Activated naive CD8-positive, alpha-beta T cell treated with anti-CD3 and anti-CD28 coated beads for 36 hours (primary cell): ENCODE data around the gene MYL4. TPM values are rescaled to one million over a fixed set of nuclear protein-coding genes. Genes with fewer than 3 reads are reported as not detected.

Source experiments
- DNase-seq: peaks from one replicate; pipeline ENCODE4 v3.0.0; 2021
- H3K27ac Mint-ChIP-seq: one replicate; pipeline ENCODE4 v1.8.0; 2022; ENCODE audit warnings: mild to moderate bottlenecking, moderate library complexity, mixed read lengths
- H3K27me3 Mint-ChIP-seq: one replicate; pipeline ENCODE4 v1.8.0; 2022; ENCODE audit warnings: mild to moderate bottlenecking, mixed read lengths
- H3K36me3 Mint-ChIP-seq: one replicate; pipeline ENCODE4 v1.8.0; 2021; ENCODE audit warnings: mild to moderate bottlenecking, mixed read lengths
- H3K4me1 Mint-ChIP-seq: one replicate; pipeline ENCODE4 v1.8.0; 2021; ENCODE audit warnings: mixed read lengths
- H3K4me3 Mint-ChIP-seq: one replicate; pipeline ENCODE4 v1.8.0; 2022; ENCODE audit warnings: mild to moderate bottlenecking, moderate library complexity, mixed read lengths
- H3K9me3 Mint-ChIP-seq: one replicate; pipeline ENCODE4 v1.8.0; 2022; ENCODE audit warnings: mixed read lengths
- total RNA-seq, 2 experiments: library from RNA; stranded (reverse); gene quantifications; one replicate each; pipeline ENCODE4 v1.2.3, GENCODE V29; 2021

Gene MYL4
- total RNA-seq, 2 experiments from 2014 or later, result not detected

DNA sequence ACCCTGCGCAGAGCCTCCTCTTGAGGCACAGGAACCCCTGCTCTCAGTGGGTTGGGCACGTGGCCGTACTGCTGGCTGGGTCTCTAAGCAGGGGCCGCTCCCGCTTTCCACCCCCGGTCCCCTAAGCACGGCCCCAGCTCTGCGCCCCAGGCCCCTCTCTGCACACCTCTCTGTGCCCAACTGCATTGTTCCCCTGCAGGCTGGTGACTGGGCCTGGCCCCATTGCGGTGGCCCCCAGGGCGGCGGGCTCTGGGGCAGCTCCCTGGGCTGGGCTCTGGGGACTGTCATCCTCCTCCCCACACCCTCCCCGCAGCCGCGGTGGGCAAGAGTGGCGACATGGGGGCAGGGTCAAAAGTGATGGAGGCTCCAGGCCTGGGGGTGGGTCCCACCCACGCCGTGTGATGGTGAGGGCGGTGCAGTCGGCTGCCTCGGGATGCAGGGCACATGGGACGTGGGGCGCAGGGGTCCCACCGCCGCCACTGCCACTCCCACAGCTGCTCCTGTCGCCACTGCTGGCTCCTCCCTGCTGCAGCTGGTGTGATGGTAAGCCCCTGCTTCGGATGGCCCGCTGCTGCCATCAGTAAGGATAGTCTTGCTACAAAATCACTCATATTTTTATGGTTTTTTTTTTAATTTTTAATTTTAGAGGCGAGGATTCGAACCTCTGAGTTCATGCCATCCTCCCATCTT, 29.3 kb downstream of the MYL4 start:
- Mint-ChIP-seq H3K27me3 (no peaks in the 10 kb centered on the region), H3K27ac (no peak overlapping the region), H3K4me3 (no peak overlapping the region), H3K36me3 (no peaks in the 10 kb centered on the region), H3K9me3 (no peaks in the 10 kb centered on the region), H3K4me1 (no peaks in the 10 kb centered on the region)
- DNase-seq, result no peak

GRCh38 chr17:47239619-47239966, 30.4 kb downstream of the MYL4 start:
- Mint-ChIP-seq H3K4me3 (no peak overlapping the region), H3K27me3 (no peaks in the 10 kb centered on the region), H3K27ac (no peak overlapping the region), H3K4me1 (no peaks in the 10 kb centered on the region), H3K9me3 (no peaks in the 10 kb centered on the region), H3K36me3 (no peaks in the 10 kb centered on the region)
- DNase-seq, result no peak

- Mint-ChIP-seq H3K27ac (no peak overlapping the region), H3K9me3 (no peaks in the 10 kb centered on the region), H3K27me3 (no peaks in the 10 kb centered on the region), H3K4me1 (no peaks in the 10 kb centered on the region), H3K36me3 (no peaks in the 10 kb centered on the region), H3K4me3 (no peak overlapping the region)
- no peak for DNase-seq
Observed at GRCh38 chr17:47239967-47240651, 31.0 kb downstream of the MYL4 start.

DNA sequence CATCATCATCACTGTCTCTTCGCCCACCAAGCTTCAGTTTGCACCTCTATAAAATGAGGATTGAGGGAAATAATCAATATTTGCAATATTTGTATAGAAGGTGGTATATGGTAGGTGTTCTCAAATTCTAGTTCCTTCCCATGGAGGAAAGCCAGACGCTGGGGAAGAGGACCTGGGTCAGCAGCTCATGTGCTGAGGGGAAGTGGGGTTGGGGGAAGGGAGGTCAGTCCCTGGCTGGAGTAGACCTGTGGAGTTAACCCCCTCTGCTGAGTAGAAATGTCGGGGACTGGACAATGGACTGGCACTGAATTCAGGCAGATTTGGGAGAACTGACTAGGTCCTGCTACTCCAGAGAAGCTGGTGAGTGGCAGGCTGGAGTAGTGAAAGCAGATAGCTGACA, 31.7 kb downstream of the MYL4 start:
- Mint-ChIP-seq H3K27ac (no peak overlapping the region), H3K27me3 (peaks cover 1% of the 10 kb centered on the region), H3K4me3 (no peak overlapping the region), H3K4me1 (no peaks in the 10 kb centered on the region), H3K36me3 (no peaks in the 10 kb centered on the region), H3K9me3 (no peaks in the 10 kb centered on the region)
- DNase-seq, result no peak

DNA sequence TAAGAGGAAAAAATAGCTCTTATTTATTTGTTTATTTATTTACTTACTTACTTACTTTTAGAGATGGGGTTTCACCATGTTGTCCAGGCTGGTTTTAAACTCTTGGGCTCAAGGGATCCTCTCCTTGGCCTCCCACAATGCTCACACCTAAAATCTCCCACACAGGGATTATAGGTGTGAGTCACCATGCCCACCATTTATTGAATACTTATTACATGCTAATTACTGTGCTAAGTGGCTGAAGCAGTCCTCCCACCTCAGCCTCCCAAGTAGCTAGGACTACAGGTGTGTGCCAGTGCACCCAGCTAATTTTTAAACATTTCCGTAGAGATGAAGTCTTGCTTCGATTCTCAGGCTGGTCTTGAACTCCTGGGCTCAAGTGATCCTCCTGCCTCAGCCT, 33.5 kb downstream of the MYL4 start:
- Mint-ChIP-seq H3K4me1 (no peaks in the 10 kb centered on the region), H3K36me3 (no peaks in the 10 kb centered on the region), H3K4me3 (no peak overlapping the region), H3K27ac (no peak overlapping the region), H3K27me3 (peaks cover 8% of the 10 kb centered on the region), H3K9me3 (no peaks in the 10 kb centered on the region)
- DNase-seq, result no peak

DNA sequence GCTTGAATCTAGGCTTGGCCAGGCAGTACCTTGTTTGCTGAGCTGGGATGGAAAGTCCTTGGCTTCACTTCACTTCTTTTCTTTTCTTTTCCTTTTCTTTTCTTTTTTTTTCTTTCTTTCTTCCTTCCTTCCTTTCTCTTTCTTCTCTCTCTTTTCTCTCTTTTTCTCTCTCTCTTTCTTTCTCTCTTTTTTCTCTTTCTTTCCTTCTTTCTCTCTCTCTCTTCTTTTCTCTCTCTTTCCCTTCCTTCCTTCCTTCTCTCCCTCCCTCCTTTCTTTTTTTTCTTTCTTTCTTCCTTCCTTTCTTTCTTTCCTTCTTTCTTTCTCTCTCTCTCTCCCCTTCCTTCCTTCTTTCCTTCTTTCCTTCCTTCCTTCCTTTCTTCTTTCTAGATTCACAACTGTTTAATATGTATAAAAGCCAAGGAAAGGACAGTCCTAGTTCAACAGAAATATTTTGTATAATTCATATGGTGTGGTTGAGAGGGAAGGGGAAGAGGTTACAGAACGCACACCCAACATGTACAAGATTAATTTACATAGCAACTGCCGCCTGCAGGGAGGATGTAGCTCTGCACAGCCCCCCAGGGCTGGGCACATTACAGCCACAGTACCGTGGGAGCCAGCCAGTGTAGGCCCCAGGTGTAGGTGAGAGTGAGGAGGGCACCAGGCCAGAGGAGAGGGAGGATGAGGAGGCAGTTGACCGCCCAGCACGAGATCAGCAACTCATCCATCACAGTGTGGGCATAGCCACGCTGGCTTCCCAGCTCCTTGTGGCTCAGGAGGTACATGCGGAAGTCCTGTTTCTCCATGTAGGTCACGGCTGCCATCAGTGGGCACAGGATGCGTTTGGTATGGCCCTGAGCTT, 34.8 kb downstream of the MYL4 start:
- no peak for DNase-seq
- Mint-ChIP-seq H3K27ac (no peak overlapping the region), H3K4me3 (no peak overlapping the region), H3K27me3 (peaks cover 8% of the 10 kb centered on the region), H3K9me3 (no peaks in the 10 kb centered on the region), H3K36me3 (no peaks in the 10 kb centered on the region), H3K4me1 (no peaks in the 10 kb centered on the region)

DNA sequence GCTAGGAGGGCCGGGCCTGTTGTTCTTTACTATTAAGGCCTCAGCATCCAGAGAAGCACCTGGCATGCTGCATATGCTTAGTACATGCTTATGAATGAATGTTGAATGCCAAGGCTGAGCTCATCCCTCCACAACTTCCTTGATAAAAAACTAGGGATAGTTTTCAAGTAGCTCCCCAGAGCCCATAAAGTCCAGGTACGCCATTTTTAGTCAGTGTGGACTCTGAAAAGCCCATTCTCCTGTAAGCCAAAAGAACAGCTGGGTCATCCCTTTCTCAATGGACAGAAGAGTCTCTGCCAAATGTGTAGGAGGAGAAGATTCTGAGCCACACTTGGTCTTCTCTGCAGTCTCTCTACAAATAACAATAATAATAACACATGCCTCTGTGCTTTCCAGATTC, 35.5 kb downstream of the MYL4 start:
- peaks cover 8% of the 10 kb centered on the region for H3K27me3 Mint-ChIP-seq
- H3K4me1 Mint-ChIP-seq, result no peaks in the 10 kb centered on the region
- H3K4me3 Mint-ChIP-seq, result no peak overlapping the region
- no peaks in the 10 kb centered on the region for H3K9me3 Mint-ChIP-seq
- H3K27ac Mint-ChIP-seq, result no peak overlapping the region
- H3K36me3 Mint-ChIP-seq, result no peaks in the 10 kb centered on the region
- no peak for DNase-seq

- Mint-ChIP-seq H3K4me1 (no peaks in the 10 kb centered on the region), H3K36me3 (no peaks in the 10 kb centered on the region), H3K27ac (no peak overlapping the region), H3K27me3 (peaks cover 13% of the 10 kb centered on the region), H3K9me3 (no peaks in the 10 kb centered on the region), H3K4me3 (no peak overlapping the region)
- no peak for DNase-seq
Observed at GRCh38 chr17:47246120-47246519, 37.0 kb downstream of the MYL4 start.

DNA sequence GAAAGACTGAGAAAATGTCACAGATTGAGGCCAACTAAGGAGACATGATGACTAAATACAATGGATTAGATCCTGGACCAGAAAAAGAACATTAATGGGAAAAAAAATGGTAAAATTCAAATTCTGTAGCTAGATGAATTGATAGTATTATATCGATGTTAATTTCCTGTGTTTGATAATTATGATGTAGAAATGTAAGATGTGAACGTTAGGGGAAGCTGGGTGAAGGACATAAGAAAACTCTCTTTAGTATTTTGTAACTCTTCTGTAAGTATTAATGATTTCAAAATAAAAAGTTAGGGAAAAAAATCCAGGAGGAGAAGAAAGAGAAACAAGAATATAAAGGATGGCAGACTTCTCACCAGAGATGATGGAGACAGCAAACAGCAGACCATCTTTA, 41.7 kb downstream of the MYL4 start:
- no peak overlapping the region for H3K4me3 Mint-ChIP-seq
- peaks cover 4% of the 10 kb centered on the region for H3K4me1 Mint-ChIP-seq
- no peaks in the 10 kb centered on the region for H3K9me3 Mint-ChIP-seq
- H3K27ac Mint-ChIP-seq, result no peak overlapping the region
- no peak for DNase-seq
- H3K27me3 Mint-ChIP-seq, result peaks cover 47% of the 10 kb centered on the region
- no peaks in the 10 kb centered on the region for H3K36me3 Mint-ChIP-seq

- no peaks in the 10 kb centered on the region for H3K9me3 Mint-ChIP-seq
- H3K27me3 Mint-ChIP-seq, result peaks cover 51% of the 10 kb centered on the region
- peaks cover 4% of the 10 kb centered on the region for H3K4me1 Mint-ChIP-seq
- no peak overlapping the region for H3K27ac Mint-ChIP-seq
- H3K36me3 Mint-ChIP-seq, result no peaks in the 10 kb centered on the region
- no peak for DNase-seq
- no peak overlapping the region for H3K4me3 Mint-ChIP-seq
Observed at GRCh38 chr17:47251421-47251940, 42.3 kb downstream of the MYL4 start.

GRCh38 chr17:47252209-47252608, 43.1 kb downstream of the MYL4 start:
- no peaks in the 10 kb centered on the region for H3K36me3 Mint-ChIP-seq
- H3K4me3 Mint-ChIP-seq, result no peak overlapping the region
- peaks cover 55% of the 10 kb centered on the region for H3K27me3 Mint-ChIP-seq

GRCh38 chr17:47252766-47253512, 43.8 kb downstream of the MYL4 start:
- peak overlapping the region; percentile 44 for H3K4me3 Mint-ChIP-seq
- H3K27ac Mint-ChIP-seq, result no peak overlapping the region
- H3K27me3 Mint-ChIP-seq, result peaks cover 62% of the 10 kb centered on the region
- H3K36me3 Mint-ChIP-seq, result no peaks in the 10 kb centered on the region
- no peaks in the 10 kb centered on the region for H3K9me3 Mint-ChIP-seq
- peaks cover 9% of the 10 kb centered on the region for H3K4me1 Mint-ChIP-seq
- no peak for DNase-seq

More at GRCh38 chr17:47252209-47252608, 43.1 kb downstream of the MYL4 start:
- Mint-ChIP-seq H3K27ac (no peak overlapping the region), H3K4me1 (peaks cover 4% of the 10 kb centered on the region), H3K9me3 (no peaks in the 10 kb centered on the region)
- DNase-seq, result no peak

GRCh38 chr17:47253541-47254402, 44.6 kb downstream of the MYL4 start, which contains the start of gene ITGB3:
Gene ITGB3, plus strand, starts transcription at chr17:47253827. Its CDS starts 35 bp downstream, at chr17:47253862.
- Mint-ChIP-seq H3K27me3 (peaks cover 70% of the 10 kb centered on the region), H3K9me3 (no peaks in the 10 kb centered on the region), H3K4me3 (peak within 1 kb of the TSS; percentile 82), H3K36me3 (no peaks in the 10 kb centered on the region), H3K4me1 (peaks cover 16% of the 10 kb centered on the region), H3K27ac (no peak within 1 kb of the TSS)
- peak; percentile 78 for DNase-seq

GRCh38 chr17:47254403-47254943, 45.3 kb downstream of the MYL4 start:
- no peaks in the 10 kb centered on the region for H3K9me3 Mint-ChIP-seq
- H3K4me3 Mint-ChIP-seq, result peak overlapping the region; percentile 82
- H3K4me1 Mint-ChIP-seq, result peaks cover 16% of the 10 kb centered on the region
- H3K36me3 Mint-ChIP-seq, result no peaks in the 10 kb centered on the region
- H3K27ac Mint-ChIP-seq, result no peak overlapping the region
- H3K27me3 Mint-ChIP-seq, result peaks cover 75% of the 10 kb centered on the region
- DNase-seq, result no peak
